Activated naive CD4-positive, alpha-beta T cell treated with anti-CD3 and anti-CD28 coated beads for 36 hours (primary cell): ENCODE measurements around the gene RPGRIP1. TPM values are rescaled to one million over a fixed set of nuclear protein-coding genes. Genes with fewer than 3 reads are reported as not detected.

ENCODE experiments used
- CTCF ChIA-PET: fragments of 350-600 bp; sonication (Branson Sonifier 250); formaldehyde crosslinking; loops from one replicate; lab custom pipeline; 2021; ENCODE audit warnings: antibody characterized with exemption; lab: Charles Lee
- DNase-seq: peaks from one replicate; pipeline ENCODE4 v3.0.0-alpha.2; 2020
- H3K27ac Mint-ChIP-seq: one replicate; pipeline ENCODE4 v1.8.0; 2021; ENCODE audit warnings: mild to moderate bottlenecking, mixed read lengths
- H3K27me3 Mint-ChIP-seq: one replicate; pipeline ENCODE4 v1.8.0; 2021; ENCODE audit warnings: low read depth, mixed read lengths
- H3K36me3 Mint-ChIP-seq: one replicate; pipeline ENCODE4 v1.8.0; 2021; ENCODE audit warnings: low read depth, mixed read lengths
- H3K4me1 Mint-ChIP-seq: one replicate; pipeline ENCODE4 v1.8.0; 2021; ENCODE audit warnings: low read depth, mixed read lengths
- H3K4me3 Mint-ChIP-seq: one replicate; pipeline ENCODE4 v1.8.0; 2021; ENCODE audit warnings: mild to moderate bottlenecking, moderate library complexity, mixed read lengths
- H3K9me3 Mint-ChIP-seq: one replicate; pipeline ENCODE4 v1.8.0; 2021; ENCODE audit warnings: mixed read lengths
- intact Hi-C: fragments of 100-400 bp; cut with micrococcal nuclease; formaldehyde crosslinking; loops from one replicate; pipeline ENCODE4 v1.15.1; 2023
- total RNA-seq, 2 experiments: library from RNA; stranded (reverse); gene quantifications; one replicate each; pipeline ENCODE4 v1.2.3, GENCODE V29; 2021

Gene RPGRIP1
- total RNA-seq, 2 experiments from 2014 or later, result not detected

DNA sequence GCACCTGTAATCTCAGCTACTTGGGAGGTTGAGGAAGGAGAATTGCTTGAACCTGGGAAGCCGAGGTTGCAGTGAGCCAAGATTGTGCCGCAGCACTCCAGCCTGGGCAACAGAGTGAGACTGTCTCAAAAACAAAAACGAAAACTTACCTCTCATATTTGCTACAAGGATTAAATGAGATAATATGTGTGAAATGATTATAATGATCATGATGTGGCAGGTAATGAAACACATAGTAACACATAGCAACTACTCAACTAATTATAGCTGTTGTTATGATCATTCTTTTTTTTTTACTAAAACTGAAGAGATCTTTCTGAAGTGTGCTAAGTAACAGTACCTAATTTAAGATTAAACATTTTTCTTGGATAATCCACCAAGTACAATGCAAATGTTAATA, 30.1 kb downstream of the RPGRIP1 start:
- Mint-ChIP-seq H3K36me3 (no peaks in the 10 kb centered on the region), H3K4me1 (peaks cover 23% of the 10 kb centered on the region), H3K27ac (peak overlapping the region; percentile 24), H3K9me3 (no peaks in the 10 kb centered on the region), H3K4me3 (no peak overlapping the region), H3K27me3 (no peaks in the 10 kb centered on the region)
- intact Hi-C loops, result loop anchor here (2.0 kb wide), 2 partner anchors 205 to 1289 kb away; partner anchors contain the start of gene ABHD4
- no peak for DNase-seq
- CTCF ChIA-PET, result interaction anchor here (0.7 to 1.0 kb wide), 2 partner anchors 45 to 1393 kb away, joined by 3 to 4 read pairs; no protein-coding TSS in a partner anchor

DNA sequence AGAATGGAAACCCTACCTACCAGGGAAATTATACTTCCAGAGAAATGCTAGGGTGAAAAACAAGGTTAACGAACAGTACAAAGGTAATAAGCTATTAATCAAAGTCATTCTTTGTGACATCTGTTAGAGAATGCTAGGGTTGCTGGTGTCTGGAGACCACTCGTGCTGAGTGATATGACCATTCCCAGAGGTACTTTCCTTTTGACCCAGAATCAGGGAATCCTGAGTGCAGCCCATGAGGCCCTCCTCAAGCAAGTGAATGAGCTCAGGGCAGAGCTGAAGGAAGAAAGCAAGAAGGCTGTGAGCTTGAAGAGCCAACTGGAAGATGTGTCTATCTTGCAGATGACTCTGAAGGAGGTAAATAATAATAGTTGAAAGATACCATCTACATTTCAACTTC, 31.7 kb downstream of the RPGRIP1 start:
- DNase-seq, result no peak
- no peaks in the 10 kb centered on the region for H3K27me3 Mint-ChIP-seq
- peaks cover 23% of the 10 kb centered on the region for H3K4me1 Mint-ChIP-seq
- H3K9me3 Mint-ChIP-seq, result no peaks in the 10 kb centered on the region
- H3K4me3 Mint-ChIP-seq, result no peak overlapping the region
- intact Hi-C loops, result no loop called here
- H3K27ac Mint-ChIP-seq, result no peak overlapping the region
- H3K36me3 Mint-ChIP-seq, result no peaks in the 10 kb centered on the region
- CTCF ChIA-PET, result interaction anchor here (0.5 to 1.1 kb wide), 2 partner anchors 47 to 239 kb away, joined by 3 read pairs; no protein-coding TSS in a partner anchor

GRCh38 chr14:21313512-21313911, 33.6 kb downstream of the RPGRIP1 start:
- CTCF ChIA-PET, result interaction anchor here (0.7 kb wide), 1 partner anchor 21 kb away, joined by 3 read pairs; no protein-coding TSS in a partner anchor
- intact Hi-C loops, result no loop called here
- no peaks in the 10 kb centered on the region for H3K9me3 Mint-ChIP-seq
- H3K4me1 Mint-ChIP-seq, result peaks cover 10% of the 10 kb centered on the region
- no peak overlapping the region for H3K4me3 Mint-ChIP-seq
- no peak overlapping the region for H3K27ac Mint-ChIP-seq
- H3K36me3 Mint-ChIP-seq, result no peaks in the 10 kb centered on the region
- no peak for DNase-seq
- no peaks in the 10 kb centered on the region for H3K27me3 Mint-ChIP-seq

DNA sequence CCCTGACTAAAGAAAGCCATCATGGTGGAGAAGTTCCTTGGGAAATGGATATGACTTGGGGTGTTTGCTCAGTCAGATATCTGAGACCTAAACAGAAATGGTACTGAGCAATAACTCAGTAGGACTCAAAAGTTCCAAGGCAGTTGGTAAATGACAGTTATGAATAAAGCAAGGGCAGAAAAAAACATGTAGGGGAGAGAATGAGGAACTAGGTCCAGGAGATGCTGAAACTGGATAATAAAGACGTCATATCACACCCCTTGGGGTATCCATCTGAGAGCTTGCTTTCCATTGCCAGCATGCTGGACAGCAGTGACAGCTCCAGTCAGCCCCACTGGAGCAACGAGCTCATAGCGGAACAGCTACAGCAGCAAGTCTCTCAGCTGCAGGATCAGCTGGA, 37.5 kb downstream of the RPGRIP1 start:
- Mint-ChIP-seq H3K27ac (no peak overlapping the region), H3K36me3 (no peaks in the 10 kb centered on the region), H3K27me3 (no peaks in the 10 kb centered on the region), H3K4me1 (peaks cover 8% of the 10 kb centered on the region), H3K9me3 (no peaks in the 10 kb centered on the region), H3K4me3 (no peak overlapping the region)
- CTCF ChIA-PET, result interaction anchor here (0.6 to 0.7 kb wide), 3 partner anchors 30 to 127 kb away, joined by 3 read pairs; no protein-coding TSS in a partner anchor
- no peak for DNase-seq
- intact Hi-C loops, result no loop called here

- Mint-ChIP-seq H3K27me3 (no peaks in the 10 kb centered on the region), H3K36me3 (no peaks in the 10 kb centered on the region), H3K4me3 (no peak overlapping the region), H3K27ac (no peak overlapping the region), H3K4me1 (peaks cover 8% of the 10 kb centered on the region), H3K9me3 (no peaks in the 10 kb centered on the region)
- intact Hi-C loops, result no loop called here
- CTCF ChIA-PET, result no interaction called here
- DNase-seq, result no peak
These were observed 41.0 kb downstream of the RPGRIP1 start for GRCh38 chr14:21320913-21321312.

GRCh38 chr14:21322716-21323115, 42.8 kb downstream of the RPGRIP1 start:
- Mint-ChIP-seq H3K27ac (no peak overlapping the region), H3K27me3 (no peaks in the 10 kb centered on the region), H3K4me1 (peaks cover 8% of the 10 kb centered on the region), H3K4me3 (no peak overlapping the region), H3K36me3 (no peaks in the 10 kb centered on the region), H3K9me3 (no peaks in the 10 kb centered on the region)
- no peak for DNase-seq
- CTCF ChIA-PET, result interaction anchor here (1.0 kb wide), 1 partner anchor 19 kb away, joined by 4 read pairs; no protein-coding TSS in a partner anchor
- intact Hi-C loops, result no loop called here

DNA sequence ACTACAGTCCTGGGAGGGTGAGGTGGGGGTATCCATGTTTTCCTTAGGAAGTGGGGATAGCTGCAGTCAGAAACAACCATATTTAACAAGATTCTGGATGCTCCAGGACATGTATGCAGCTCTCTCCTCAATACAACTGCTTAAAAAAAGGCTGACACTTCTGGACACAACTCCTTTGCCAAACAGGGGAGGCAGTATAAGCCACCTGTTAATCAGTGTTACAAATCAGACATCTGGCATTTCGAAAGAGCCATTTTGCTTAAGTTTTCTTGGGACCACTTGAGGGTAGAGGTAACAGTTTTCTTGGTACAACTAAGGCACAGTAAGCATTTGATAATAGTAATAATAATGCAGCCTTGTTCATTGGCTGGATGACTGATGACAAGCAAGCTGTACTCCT, 47.1 kb downstream of the RPGRIP1 start:
- no peak for DNase-seq
- H3K4me3 Mint-ChIP-seq, result no peak overlapping the region
- H3K4me1 Mint-ChIP-seq, result no peaks in the 10 kb centered on the region
- H3K27ac Mint-ChIP-seq, result no peak overlapping the region
- CTCF ChIA-PET, result interaction anchor here (1.2 kb wide), 1 partner anchor 19 kb away, joined by 3 read pairs; no protein-coding TSS in a partner anchor
- no peaks in the 10 kb centered on the region for H3K36me3 Mint-ChIP-seq
- intact Hi-C loops, result no loop called here
- H3K27me3 Mint-ChIP-seq, result no peaks in the 10 kb centered on the region
- H3K9me3 Mint-ChIP-seq, result no peaks in the 10 kb centered on the region

Other genes with a start within 250 kb of the RPGRIP1 start
- gene TPPP2, start 249.9 kb upstream of the RPGRIP1 start, total RNA-seq, result not detected
- gene RNASE13, start 245.3 kb upstream of the RPGRIP1 start, total RNA-seq, result not detected
- not detected for gene RNASE7, start 237.7 kb upstream of the RPGRIP1 start, total RNA-seq
- not detected for gene RNASE8, start 222.3 kb upstream of the RPGRIP1 start, total RNA-seq
- not detected for gene ARHGEF40, start 209.8 kb upstream of the RPGRIP1 start, total RNA-seq
- gene ZNF219, start 181.4 kb upstream of the RPGRIP1 start, total RNA-seq, result 1 to 10 TPM; 8.3 to 9.2 TPM
- gene TMEM253, start 179.0 kb upstream of the RPGRIP1 start, total RNA-seq, result not detected
- gene OR5AU1, start 124.0 kb upstream of the RPGRIP1 start, total RNA-seq, result not detected
- gene HNRNPC, start 10.6 kb upstream of the RPGRIP1 start, total RNA-seq, result 1,000 to 10,000 TPM; 1,252 to 1,377 TPM
- 100 to 1,000 TPM; 164 to 165 TPM for gene SUPT16H, start 103.9 kb downstream of the RPGRIP1 start, total RNA-seq
- gene CHD8, start 176.0 kb downstream of the RPGRIP1 start, total RNA-seq, result 10 to 100 TPM; 73.9 to 75.5 TPM
- 10 to 100 TPM; 20.5 to 21.4 TPM for gene RAB2B, start 196.9 kb downstream of the RPGRIP1 start, total RNA-seq
- gene TOX4, start 197.1 kb downstream of the RPGRIP1 start, total RNA-seq, result 10 to 100 TPM; 57.4 to 58.6 TPM
- 10 to 100 TPM; 60.6 TPM for gene METTL3, start 231.3 kb downstream of the RPGRIP1 start, total RNA-seq
- 1 to 10 TPM; 3.1 to 4.1 TPM for gene SALL2, start 246.3 kb downstream of the RPGRIP1 start, total RNA-seq